H7 (cell line): ENCODE measurements around the gene DDAH2. TPM values are rescaled to one million over a fixed set of nuclear protein-coding genes. Genes with fewer than 3 reads are reported as not detected.

ENCODE experiments used
- DNase-seq: peaks from one replicate; pipeline ENCODE4 v3.0.0; 2012
- H3K27me3 ChIP-seq: 2 replicates; pipeline ENCODE4 v1.6.0; 2011; ENCODE audit warnings: mild to moderate bottlenecking, low read length; ENCODE audit not compliant: control insufficient read depth, insufficient read depth
- H3K36me3 ChIP-seq: replicated peaks from 2 replicates; pipeline ENCODE4 v1.5.1; 2011; ENCODE audit warnings: low read length; ENCODE audit not compliant: control insufficient read depth, insufficient read depth
- H3K4me3 ChIP-seq: 2 replicates; pipeline ENCODE4 v1.5.1; 2011; ENCODE audit warnings: low read depth, mild to moderate bottlenecking, control low read depth, low read length, moderate library complexity; ENCODE audit not compliant: insufficient read depth
- total RNA-seq: library from RNA; depleted of rRNA; stranded (reverse); fragments of >200 nt; shearing (Covaris generic); gene quantifications from 2 replicates; pipeline ENCODE4 v1.2.3, GENCODE V29; 2014

Gene DDAH2
- total RNA-seq, 1 experiment from 2014 or later: 99.2 TPM

DNA sequence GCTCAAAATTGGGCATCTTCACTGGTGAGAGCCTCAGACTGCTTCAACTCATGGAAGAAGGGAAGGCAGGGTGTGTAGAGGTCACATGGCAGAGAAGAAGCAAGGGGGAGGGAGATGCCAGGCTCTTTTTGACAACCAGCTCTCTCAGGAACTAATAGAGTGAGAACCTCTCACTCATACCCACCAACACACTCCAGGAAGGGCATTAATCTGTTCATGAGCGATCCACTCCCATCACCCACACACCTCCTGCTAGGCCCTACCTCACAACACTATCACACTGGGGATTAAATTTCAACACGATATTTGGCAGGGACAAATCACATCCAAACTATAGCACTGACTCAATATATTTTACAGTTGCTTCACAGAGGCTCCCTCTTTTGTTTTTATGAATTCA is 12.7 kb upstream of the DDAH2 start:
- no peaks in the 10 kb centered on the region for H3K27me3 ChIP-seq
- DNase-seq: no peak
- no peak overlapping the region for H3K4me3 ChIP-seq
- peaks cover 4% of the 10 kb centered on the region for H3K36me3 ChIP-seq

DNA sequence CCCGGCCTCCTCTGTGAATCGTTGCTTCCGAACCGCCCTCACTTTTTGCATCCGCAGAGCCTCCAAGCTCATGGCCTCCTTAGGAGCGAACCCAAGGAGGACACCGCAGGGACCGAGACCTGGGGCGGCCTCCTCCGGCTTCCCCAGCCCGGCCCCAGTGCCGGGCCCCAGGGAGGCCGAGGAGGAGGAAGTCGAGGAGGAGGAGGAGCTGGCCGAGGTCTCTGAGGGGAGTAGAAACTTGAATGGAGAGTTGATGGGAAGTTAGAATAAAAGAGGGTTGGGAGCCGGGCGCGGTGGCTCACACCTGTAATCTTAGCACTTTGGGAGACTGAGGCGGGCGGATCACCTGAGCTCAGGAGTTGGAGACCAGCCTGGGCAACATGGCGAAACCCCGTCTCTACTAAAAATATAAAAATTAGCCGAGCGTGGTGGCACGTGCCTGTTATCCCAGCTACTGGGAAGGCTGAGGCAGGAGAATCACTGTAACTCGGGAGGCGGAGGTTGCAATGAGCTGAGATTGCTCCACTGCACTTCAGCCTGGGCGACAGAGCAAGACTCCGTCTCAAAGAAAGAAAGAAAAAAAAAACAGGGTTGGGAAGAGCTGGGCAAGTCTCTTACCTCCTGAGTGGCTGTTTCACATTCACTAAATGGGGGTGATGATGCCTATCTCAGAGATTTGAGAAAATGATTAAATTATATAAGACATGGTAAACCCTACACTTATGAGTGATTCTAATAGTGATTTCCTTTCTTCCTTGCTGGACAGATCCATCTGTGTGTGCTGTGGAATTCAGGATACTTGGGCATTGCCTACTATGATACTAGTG is 11.5 kb upstream of the DDAH2 start:
- Histone ChIP-seq H3K27me3 (no peaks in the 10 kb centered on the region), H3K36me3 (peaks cover 4% of the 10 kb centered on the region), H3K4me3 (peak overlapping the region; percentile 65)
- peak; percentile 73 for DNase-seq

DNA sequence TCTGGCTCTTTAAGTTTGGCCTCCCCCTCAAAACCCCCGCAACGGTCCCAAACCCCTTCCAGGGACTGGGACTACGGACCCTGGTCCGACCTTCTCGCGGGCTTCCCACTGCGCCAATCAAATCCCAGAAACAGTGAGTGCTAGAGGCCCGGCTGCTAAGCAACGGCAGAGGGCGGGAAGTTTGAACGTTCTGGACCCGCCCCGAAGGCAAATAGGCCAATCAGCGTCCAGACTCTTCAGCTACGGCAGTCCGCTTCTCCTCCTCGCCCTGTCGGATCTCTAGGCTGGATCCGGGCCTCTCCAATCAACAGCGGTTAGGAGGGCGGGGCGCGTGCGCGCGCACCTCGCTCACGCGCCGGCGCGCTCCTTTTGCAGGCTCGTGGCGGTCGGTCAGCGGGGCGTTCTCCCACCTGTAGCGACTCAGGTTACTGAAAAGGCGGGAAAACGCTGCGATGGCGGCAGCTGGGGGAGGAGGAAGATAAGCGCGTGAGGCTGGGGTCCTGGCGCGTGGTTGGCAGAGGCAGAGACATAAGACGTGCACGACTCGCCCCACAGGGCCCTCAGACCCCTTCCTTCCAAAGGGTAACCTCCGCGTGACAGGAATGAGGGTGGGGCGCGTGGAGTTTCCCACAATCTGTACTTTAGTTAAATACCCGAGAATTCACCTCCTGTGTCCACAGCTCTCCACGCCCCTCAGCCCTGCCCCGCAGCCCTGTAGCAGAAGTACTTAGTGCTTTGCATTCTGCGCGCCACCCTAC is 10.7 kb upstream of the DDAH2 start, which contains the start of gene MSH5:
TSS of gene MSH5 (plus strand) at position 367 of the 758 bp plus-strand sequence. CDS start 462 bp downstream, outside the sequence.
- peak; percentile 98 for DNase-seq
- Histone ChIP-seq H3K27me3 (no peaks in the 10 kb centered on the region), H3K4me3 (peak within 1 kb of the TSS; percentile 65), H3K36me3 (peaks cover 4% of the 10 kb centered on the region)

DNA sequence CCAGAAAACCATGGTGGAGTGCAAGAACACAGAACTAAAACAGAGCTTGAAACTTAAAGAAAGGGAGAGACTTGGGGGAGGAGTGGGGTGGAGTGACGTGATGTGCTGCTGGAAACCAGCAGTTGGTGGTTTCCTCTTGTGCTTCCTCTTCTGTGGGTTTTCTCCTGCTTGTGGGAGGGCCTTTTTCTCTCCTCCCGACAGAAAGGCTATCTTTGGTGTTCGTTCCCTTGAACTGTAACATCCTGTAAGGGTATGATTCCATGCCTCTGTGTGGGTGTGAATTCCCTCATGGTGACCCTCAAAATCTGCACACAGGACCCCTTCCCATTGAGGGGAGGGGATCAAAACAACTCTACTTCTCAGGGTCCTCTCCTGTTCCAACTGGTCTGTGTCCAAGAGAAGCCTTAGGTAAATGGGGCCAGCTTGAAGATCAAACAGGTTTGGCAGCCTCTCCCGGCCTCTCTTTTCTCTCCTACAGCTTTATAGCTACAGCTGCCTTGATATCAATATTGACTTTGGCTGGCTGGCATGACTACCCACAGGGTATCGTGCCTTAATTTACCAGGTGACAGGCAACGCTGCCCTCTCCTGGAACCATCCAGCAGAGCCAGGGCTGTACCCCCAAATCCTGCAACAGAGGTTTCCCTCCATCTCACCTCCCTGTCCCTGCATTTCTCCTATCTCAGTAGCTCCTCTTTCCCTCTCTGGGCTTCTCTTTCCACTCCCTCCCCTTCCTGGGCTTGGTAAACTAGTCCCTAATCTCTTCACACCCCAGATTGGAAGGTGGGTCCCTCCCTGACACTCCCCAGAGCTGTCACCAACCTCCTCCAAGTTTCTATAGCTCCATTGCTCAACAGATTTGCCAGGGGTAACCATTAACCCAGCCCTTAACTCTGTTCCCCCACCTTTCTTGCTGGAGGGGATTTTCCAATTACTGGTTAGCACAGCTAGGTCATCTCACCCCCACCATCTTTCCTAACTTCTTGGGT is 9.2 kb upstream of the DDAH2 start:
- no peak overlapping the region for H3K4me3 ChIP-seq
- peaks cover 12% of the 10 kb centered on the region for H3K36me3 ChIP-seq
- no peak for DNase-seq
- H3K27me3 ChIP-seq: no peaks in the 10 kb centered on the region

DNA sequence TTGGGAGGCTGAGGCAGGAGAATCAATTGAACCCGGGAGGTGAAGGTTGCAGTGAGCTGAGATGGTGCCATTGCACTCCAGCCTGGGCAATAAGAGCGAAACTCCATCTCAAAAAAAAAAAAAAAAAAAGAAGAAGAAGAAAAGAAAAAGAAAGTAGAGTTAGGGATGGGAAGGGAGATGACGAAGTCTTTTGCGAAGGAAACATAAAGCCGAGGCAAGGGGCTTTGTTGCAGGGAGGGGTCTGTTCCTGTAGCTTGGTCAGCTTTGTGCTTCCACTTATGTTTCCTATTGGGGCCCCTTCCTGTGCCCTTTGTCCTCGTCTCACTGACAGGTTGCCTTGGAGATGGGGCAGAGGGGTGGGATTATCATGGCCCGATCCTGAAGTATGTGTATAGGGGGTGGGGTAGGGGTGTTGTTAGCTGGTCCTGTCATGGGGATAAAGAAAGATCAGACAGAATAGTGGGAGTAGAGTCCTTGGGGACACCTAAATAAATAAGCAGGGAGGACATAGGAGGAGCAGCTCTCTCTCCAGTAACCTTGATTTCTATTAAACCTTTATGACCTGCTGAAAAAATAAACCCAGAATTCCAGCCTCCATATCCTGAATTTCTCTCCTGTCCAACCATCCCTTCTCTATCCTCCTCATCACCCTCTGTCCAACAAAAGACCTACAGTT is 8.4 kb upstream of the DDAH2 start:
- Histone ChIP-seq H3K27me3 (no peaks in the 10 kb centered on the region), H3K36me3 (peaks cover 16% of the 10 kb centered on the region), H3K4me3 (no peak overlapping the region)
- no peak for DNase-seq

DNA sequence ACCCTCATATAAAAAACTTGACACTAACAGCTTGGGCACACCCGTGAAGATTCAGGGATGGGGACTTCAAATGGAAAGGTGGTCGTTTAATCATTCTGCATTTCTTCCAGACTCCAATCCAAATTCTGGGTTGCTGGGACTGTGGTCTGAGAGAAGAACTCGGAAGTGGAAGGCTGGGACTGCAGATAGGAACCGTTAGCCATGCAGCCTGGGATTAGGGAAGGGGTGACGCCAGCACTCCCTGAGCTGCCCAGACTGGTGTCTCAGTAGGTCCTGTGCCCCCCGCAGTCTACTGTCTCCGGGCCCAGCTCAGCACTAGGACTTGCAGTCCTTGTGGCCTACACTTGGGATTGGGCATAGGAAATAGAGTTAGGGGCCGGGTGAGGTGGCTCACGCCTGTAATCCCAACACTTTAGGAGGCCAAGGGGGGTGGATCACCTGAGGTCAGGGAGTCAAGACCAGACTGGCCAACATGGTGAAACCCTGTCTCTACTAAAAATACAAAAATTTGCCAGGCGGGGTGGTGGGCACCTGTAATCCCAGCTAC is 7.7 kb upstream of the DDAH2 start:
- H3K36me3 ChIP-seq: peaks cover 20% of the 10 kb centered on the region
- no peak for DNase-seq
- H3K27me3 ChIP-seq: no peaks in the 10 kb centered on the region
- H3K4me3 ChIP-seq: peak overlapping the region; percentile 86

DNA sequence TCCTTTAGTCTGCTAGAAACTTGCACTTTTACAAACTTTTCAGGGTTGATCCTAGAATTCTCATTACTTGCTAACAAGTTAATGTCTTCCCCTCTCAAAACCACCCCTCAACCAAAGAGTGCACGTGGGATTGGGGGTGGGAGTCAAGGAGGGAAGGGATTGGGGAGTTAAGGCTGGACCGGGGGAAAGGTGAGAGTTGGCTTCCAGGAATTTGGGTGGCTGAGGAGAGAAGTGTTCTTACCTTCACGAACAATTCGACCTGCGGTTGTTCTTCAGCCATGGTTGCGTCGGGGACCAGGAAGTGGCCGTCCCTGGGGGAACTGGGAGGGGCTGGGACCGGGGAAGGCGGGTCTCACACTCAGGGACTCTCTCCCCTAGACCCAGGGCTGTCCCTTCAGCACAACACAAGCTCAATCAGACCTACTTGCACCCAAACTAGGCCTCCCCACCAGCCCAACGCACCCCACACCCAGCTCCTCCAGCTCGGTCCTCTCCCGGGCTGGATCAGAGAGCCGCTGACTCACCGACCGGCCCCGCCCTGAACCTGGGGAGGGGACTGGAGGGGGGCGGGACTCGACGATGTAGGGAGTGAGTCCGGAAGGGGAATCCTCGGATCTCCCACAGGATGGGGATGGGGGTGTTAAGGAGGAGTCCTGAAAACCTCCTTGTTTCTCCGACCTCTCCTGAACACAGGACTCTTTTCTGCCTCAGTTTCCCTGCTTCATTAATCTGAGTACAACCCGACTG is 7.1 kb upstream of the DDAH2 start, which contains the start of gene CLIC1:
TSS of gene CLIC1 (minus strand) at position 510 of the 747 bp plus-strand sequence. CDS start at position 280, 230 bp downstream.
- H3K27me3 ChIP-seq: no peaks in the 10 kb centered on the region
- peaks cover 22% of the 10 kb centered on the region for H3K36me3 ChIP-seq
- DNase-seq: peak; percentile 93
- peak within 1 kb of the TSS; percentile 86 for H3K4me3 ChIP-seq

DNA sequence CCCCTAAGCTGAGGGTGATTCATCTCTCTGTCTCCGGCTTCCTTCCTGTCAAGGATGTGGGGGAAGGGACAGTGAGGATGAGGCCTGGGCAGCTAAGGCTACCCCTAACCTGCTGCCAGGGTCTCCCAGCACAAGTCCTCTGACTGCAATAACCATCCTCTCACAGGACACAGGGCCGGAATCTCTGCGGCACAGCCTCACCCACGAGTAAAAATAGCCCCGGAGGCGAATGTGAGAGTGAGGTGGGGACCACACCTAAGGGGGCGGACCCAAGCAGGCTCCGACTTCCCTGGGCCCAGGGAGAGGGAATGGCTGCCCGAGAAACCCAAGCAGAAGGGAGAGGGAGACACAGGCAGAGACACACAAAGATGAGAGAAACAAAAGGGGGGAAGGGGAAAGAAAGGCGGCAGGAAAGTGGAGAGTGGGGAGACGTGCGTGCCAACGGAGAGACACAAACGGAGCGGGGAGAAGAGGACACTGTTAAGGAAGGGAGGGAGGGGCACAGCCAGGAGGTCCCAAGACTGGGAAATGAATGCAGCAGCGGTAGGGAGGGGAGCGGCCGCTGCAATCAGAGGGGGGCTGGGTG is 5.8 kb upstream of the DDAH2 start:
- Histone ChIP-seq H3K4me3 (peak overlapping the region; percentile 86), H3K36me3 (peaks cover 20% of the 10 kb centered on the region), H3K27me3 (no peaks in the 10 kb centered on the region)
- peak; percentile 62 for DNase-seq

DNA sequence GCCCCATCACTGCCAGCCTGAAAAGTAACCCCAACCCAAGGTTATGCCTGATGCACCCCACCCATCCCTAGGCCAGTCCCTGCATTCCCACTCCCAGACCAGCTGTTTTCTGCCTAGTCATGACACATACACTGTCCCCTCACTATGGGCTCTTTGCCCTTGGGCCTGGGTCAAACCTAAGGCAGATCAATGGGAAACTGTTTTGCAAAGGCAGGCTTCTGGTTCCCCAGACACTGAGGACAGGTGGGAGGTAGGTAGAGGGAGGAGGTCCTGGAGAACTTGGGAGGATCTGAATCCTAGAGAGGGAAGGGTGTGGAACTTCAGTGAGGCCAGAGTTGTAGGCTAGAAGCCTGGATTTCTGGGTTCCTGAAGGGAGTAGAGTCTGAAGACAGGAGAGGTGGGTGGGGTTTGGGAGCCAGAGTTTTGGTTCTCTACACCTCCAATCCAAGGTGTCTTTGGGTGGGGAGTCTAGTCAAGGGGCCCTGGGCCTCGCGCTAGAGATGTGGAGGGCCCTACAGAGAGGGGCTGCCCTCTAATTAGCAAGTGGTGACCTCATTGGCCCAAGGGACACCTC is 5.2 kb upstream of the DDAH2 start:
- no peaks in the 10 kb centered on the region for H3K27me3 ChIP-seq
- peak; percentile 86 for DNase-seq

DNA sequence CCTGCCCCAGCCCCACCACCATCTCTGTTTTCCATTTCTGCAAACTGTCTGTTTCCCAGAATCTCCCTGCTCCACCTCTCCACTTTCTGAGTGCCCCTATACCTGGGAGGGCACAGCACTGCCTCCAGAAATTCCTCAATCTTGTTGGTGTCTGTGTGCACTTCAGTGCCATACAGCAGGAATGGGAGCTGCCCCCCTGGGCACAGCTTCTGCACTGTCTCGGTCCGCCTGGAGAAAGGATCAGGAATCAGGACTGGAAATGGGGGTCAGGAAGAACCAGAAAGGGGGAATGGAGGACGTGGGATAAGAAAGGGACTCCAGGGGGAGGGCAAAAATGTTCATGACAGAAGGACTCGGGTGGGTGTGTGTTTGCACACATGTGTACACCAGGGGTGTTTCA is 4.6 kb upstream of the DDAH2 start:
- no peaks in the 10 kb centered on the region for H3K27me3 ChIP-seq
- no peak overlapping the region for H3K4me3 ChIP-seq
- peaks cover 20% of the 10 kb centered on the region for H3K36me3 ChIP-seq

More for the DNA sequence above, 5.2 kb upstream of the DDAH2 start:
- peak overlapping the region; percentile 86 for H3K4me3 ChIP-seq
- peaks cover 20% of the 10 kb centered on the region for H3K36me3 ChIP-seq

DNA sequence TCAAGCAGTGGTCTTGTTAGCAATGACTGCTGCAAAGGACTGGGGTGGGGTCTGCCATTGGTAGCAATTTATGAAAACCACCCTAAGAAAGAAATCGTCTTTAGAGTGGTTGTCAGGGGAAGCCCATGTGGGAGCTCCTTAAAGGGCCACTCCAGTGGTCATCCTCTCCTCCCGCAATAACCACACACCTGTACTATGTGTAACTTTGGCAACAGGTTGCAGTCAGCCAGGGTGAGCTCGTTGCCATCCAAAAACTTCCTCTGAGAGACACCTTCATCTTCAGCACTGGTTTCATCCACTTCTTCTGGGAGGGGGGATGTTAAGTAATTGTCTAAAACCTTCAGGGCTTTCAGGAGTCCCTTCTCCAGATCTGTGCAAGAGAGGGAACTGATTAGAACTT is 2.9 kb upstream of the DDAH2 start:
- Histone ChIP-seq H3K36me3 (peaks cover 27% of the 10 kb centered on the region), H3K4me3 (no peak overlapping the region), H3K27me3 (no peaks in the 10 kb centered on the region)
- DNase-seq: no peak

More for the DNA sequence above, 4.6 kb upstream of the DDAH2 start:
- no peak for DNase-seq

DNA sequence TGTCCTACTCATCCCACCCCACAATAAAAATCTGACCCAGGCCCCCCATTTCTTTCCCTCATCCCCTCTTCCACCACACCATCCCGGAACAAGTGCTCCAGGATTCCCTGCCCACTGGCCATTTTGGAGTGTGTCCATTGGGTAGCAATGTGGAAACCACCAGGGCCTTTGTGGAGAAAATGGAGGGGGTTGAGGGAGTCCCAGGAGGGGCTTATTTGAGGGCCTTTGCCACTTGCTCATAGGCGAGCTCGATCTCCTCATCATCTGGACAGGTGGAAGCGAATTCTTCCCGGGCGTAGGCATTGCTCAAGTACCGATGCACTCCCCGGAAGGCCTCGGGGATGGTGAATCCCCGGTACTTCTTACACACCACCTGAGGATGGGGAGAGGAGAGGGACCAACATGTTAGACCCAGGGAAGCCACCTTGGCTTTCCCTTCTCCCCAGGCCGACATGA is 1.6 kb upstream of the DDAH2 start:
- Histone ChIP-seq H3K4me3 (peak overlapping the region; percentile 19), H3K36me3 (peaks cover 29% of the 10 kb centered on the region), H3K27me3 (no peaks in the 10 kb centered on the region)
- no peak for DNase-seq
